B cell (primary cell): Measurements from ENCODE around the gene RAD51B. TPM values are rescaled to one million over a fixed set of nuclear protein-coding genes. Genes with fewer than 3 reads are reported as not detected.
A peak's percentile ranks its signal among the peaks of the same experiment; 100 is the strongest.

Experiments used
- ATAC-seq: fragments of 200-7000 bp; cut with Tn5 transposase; one replicate; pipeline ENCODE4 v1.10.0; 2021; ENCODE audit warnings: low read depth, mild to moderate bottlenecking, moderate number of reproducible peaks, moderate library complexity
- CTCF ChIA-PET: fragments of 350-600 bp; sonication (Branson Sonifier 250); formaldehyde crosslinking; loops from one replicate; lab custom pipeline; 2021; ENCODE audit warnings: antibody characterized with exemption, inconsistent platforms; lab: Charles Lee
- POLR2A ChIA-PET: fragments of 350-600 bp; sonication (Branson Sonifier 250); formaldehyde crosslinking; loops from one replicate; lab custom pipeline; 2021; ENCODE audit warnings: antibody characterized with exemption; lab: Charles Lee
- DNase-seq: peaks from one replicate; pipeline ENCODE4 v3.0.0; 2013
- H2AFZ ChIP-seq: 2 replicates; pipeline ENCODE4 v1.6.1; 2012; ENCODE audit warnings: mild to moderate bottlenecking, low read depth, low read length; ENCODE audit not compliant: insufficient read depth, poor library complexity, severe bottlenecking
- H3K27ac ChIP-seq, 2 donors: 1 replicate in 1 of 2; 2 replicates in 1 of 2; pipeline ENCODE4 v1.5.1; 2012 to 2013; ENCODE audit warnings: low read length in 2 of 2, mild to moderate bottlenecking in 2 of 2, moderate library complexity in 1 of 2
- H3K27me3 ChIP-seq, 4 experiments: fragments of 200-600 bp in 1 of 4; sonication (generic) in 1 of 4; replicated peaks in 1 of 4; 1 replicate in 2 of 4; 2 replicates in 2 of 4; pipeline versions ENCODE4 v1.6.1 to v1.7.0; 2013 to 2016; ENCODE audit warnings: low read length in 3 of 4, mild to moderate bottlenecking in 2 of 4, mixed read lengths in 1 of 4, moderate library complexity in 1 of 4; ENCODE audit not compliant: insufficient read depth in 4 of 4, control insufficient read depth in 3 of 4; ENCODE audit errors: control extremely low read depth in 1 of 4
- H3K36me3 ChIP-seq, 2 experiments: replicated peaks in 1 of 2; 1 replicate in 1 of 2; 2 replicates in 1 of 2; pipeline versions ENCODE4 v1.6.1 to v1.7.1; 2013; ENCODE audit warnings: low read length in 1 of 2; ENCODE audit not compliant: insufficient read depth in 2 of 2, control insufficient read depth in 1 of 2; ENCODE audit errors: control extremely low read depth in 1 of 2, extremely low read depth in 1 of 2
- H3K4me1 ChIP-seq, 2 donors: fragments of 200-600 bp in 1 of 2; sonication (generic) in 1 of 2; 1 replicate in 1 of 2; 2 replicates in 1 of 2; pipeline versions ENCODE4 v1.5.1 to v1.6.1; 2013 to 2017; ENCODE audit warnings: low read length in 2 of 2; ENCODE audit not compliant: control insufficient read depth in 2 of 2, insufficient read depth in 2 of 2
- H3K4me2 ChIP-seq: replicated peaks from 2 replicates; pipeline ENCODE3; 2012; ENCODE audit warnings: mild to moderate bottlenecking, low read depth, low read length; ENCODE audit not compliant: poor library complexity, severe bottlenecking
- H3K4me3 ChIP-seq, 5 experiments: fragments of 200-600 bp in 1 of 5; sonication (generic) in 1 of 5; 1 replicate in 3 of 5; 2 replicates in 2 of 5; pipeline versions ENCODE4 v1.5.1 to v1.7.0; 2011 to 2016; ENCODE audit warnings: low read length in 4 of 5, mild to moderate bottlenecking in 4 of 5, low read depth in 2 of 5, control low read depth in 1 of 5, moderate library complexity in 1 of 5; ENCODE audit not compliant: insufficient read depth in 1 of 5; ENCODE audit errors: control extremely low read depth in 1 of 5, extremely low read depth in 1 of 5
- H3K79me2 ChIP-seq: fragments of 200-600 bp; sonication (generic); one replicate; pipeline ENCODE4 v1.6.0; 2016; ENCODE audit warnings: low read length; ENCODE audit not compliant: control insufficient read depth, insufficient read depth
- H3K9ac ChIP-seq: fragments of 200-600 bp; sonication (generic); 2 replicates; pipeline ENCODE4 v1.6.1; 2017; ENCODE audit warnings: mild to moderate bottlenecking, low read length, moderate library complexity
- H3K9me3 ChIP-seq, 3 donors: one replicate each; pipeline versions ENCODE4 v1.6.1 to v1.7.1; 2013; ENCODE audit warnings: low read length in 2 of 3; ENCODE audit not compliant: control insufficient read depth in 2 of 3, insufficient read depth in 1 of 3; ENCODE audit errors: control extremely low read depth in 1 of 3
- H4K20me1 ChIP-seq: 2 replicates; pipeline ENCODE4 v1.6.0; 2012; ENCODE audit warnings: mild to moderate bottlenecking, low read length; ENCODE audit not compliant: insufficient read depth, control insufficient read depth, poor library complexity, severe bottlenecking
- H3K27ac Mint-ChIP-seq: one replicate; pipeline ENCODE4 v1.8.0; 2021; ENCODE audit warnings: mixed read lengths
- H3K27me3 Mint-ChIP-seq: one replicate; pipeline ENCODE4 v1.8.0; 2021; ENCODE audit warnings: mixed read lengths
- H3K4me1 Mint-ChIP-seq: one replicate; pipeline ENCODE4 v1.8.0; 2021; ENCODE audit warnings: mixed read lengths
- H3K4me3 Mint-ChIP-seq: one replicate; pipeline ENCODE4 v1.8.0; 2021; ENCODE audit warnings: mixed read lengths
- H3K9me3 Mint-ChIP-seq: one replicate; pipeline ENCODE4 v1.8.0; 2022; ENCODE audit warnings: mixed read lengths; ENCODE audit not compliant: insufficient read depth
- CTCF ChIP-seq: fragments of 200-600 bp; IDR thresholded peaks from one replicate; pipeline ENCODE4 v1.8.0; 2022; ENCODE audit warnings: antibody characterized with exemption, mild to moderate bottlenecking
- EZH2 ChIP-seq: IDR thresholded peaks from 2 replicates; pipeline ENCODE4 v1.6.1; 2012; ENCODE audit warnings: borderline replicate concordance, low read depth, mild to moderate bottlenecking, moderate library complexity, low read length; ENCODE audit not compliant: insufficient read depth, poor library complexity, severe bottlenecking
- WGBS: methylation state at CpG from one replicate; pipeline ENCODE4 v1.1.5; 2013; ENCODE audit warnings: missing lambda C conversion rate; ENCODE audit not compliant: insufficient coverage; 5-methylcytosine and 5-hydroxymethylcytosine counted together
- intact Hi-C: fragments of 100-400 bp; cut with micrococcal nuclease; formaldehyde crosslinking; loops from one replicate; pipeline ENCODE4 v1.10.0; 2022
- polyA plus RNA-seq: library from polyadenylated mRNA; depleted of rRNA; stranded (reverse); fragments of >200 nt; gene quantifications from 2 replicates; pipeline ENCODE4 v1.2.3, GENCODE V29; 2012
- total RNA-seq, 2 donors: library from RNA; stranded (reverse); fragments of 120-200 nt in 1 of 2; gene quantifications; 1 replicate in 1 of 2; 2 replicates in 1 of 2; pipeline versions ENCODE4 v1.2.3 to v1.2.4, GENCODE V29; 2013 to 2022

Gene RAD51B
- total and polyA plus RNA-seq, 2 donors (not counting 1 experiment from before 2014, with no cell fraction given), result 6.5 to 60.6 TPM

GRCh38 chr14:68740788-68741476 is 921.4 kb downstream of the RAD51B start:
- Histone ChIP-seq H3K27me3 (no peaks in the 10 kb centered on the region), H3K79me2 (peaks cover 12% of the 10 kb centered on the region), H3K4me1 (peaks cover 34 to 52% of the 10 kb centered on the region in 2 donors), H3K36me3 (no peaks in the 10 kb centered on the region), H3K4me2 (peak overlapping the region; percentile 33), H3K4me3 (no peak overlapping the region), H3K9ac (no peak overlapping the region), H3K9me3 (peaks cover 0 to 3% (median 0%) of the 10 kb centered on the region in 3 donors), H2AFZ (no peak overlapping the region), H3K27ac (peak overlapping the region; percentile 2 to 42), H4K20me1 (no peaks in the 10 kb centered on the region)
- H3K4me1 Mint-ChIP-seq, result peaks cover 63% of the 10 kb centered on the region
- ATAC-seq (no peak), DNase-seq (no peak)
- peak overlapping the region; percentile 66 for H3K27ac Mint-ChIP-seq
- intact Hi-C loops, result loop anchor here (1.0 to 5.0 kb wide), 2 partner anchors 75 to 334 kb away; no protein-coding TSS in a partner anchor
- ChIA-PET POLR2A (interaction anchor here (0.9 kb wide), 1 partner anchor 58 kb away, joined by 3 read pairs; no protein-coding TSS in a partner anchor), CTCF (interaction anchor here (0.8 kb wide), 1 partner anchor 9 kb away, joined by 3 read pairs; no protein-coding TSS in a partner anchor)
- TF ChIP-seq EZH2, result no peak
- no peak for TF ChIP-seq CTCF
- H3K9me3 Mint-ChIP-seq, result no peaks in the 10 kb centered on the region
- H3K4me3 Mint-ChIP-seq, result peak overlapping the region; percentile 12
- no peaks in the 10 kb centered on the region for H3K27me3 Mint-ChIP-seq
- 88% methylated on average over 4 of the region's 4 CpGs for WGBS

GRCh38 chr14:68741477-68741791 is 921.9 kb downstream of the RAD51B start:
- peak overlapping the region; percentile 2 to 42 for H3K27ac ChIP-seq
- no peak overlapping the region for H2AFZ ChIP-seq
- Mint-ChIP-seq H3K9me3 (no peaks in the 10 kb centered on the region), H3K4me3 (no peak overlapping the region), H3K27ac (peak overlapping the region; percentile 66), H3K4me1 (peaks cover 58% of the 10 kb centered on the region), H3K27me3 (no peaks in the 10 kb centered on the region)
- peak overlapping the region; percentile 33 for H3K4me2 ChIP-seq
- H3K79me2 ChIP-seq, result peaks cover 12% of the 10 kb centered on the region
- no peak overlapping the region for H3K9ac ChIP-seq
- ChIA-PET POLR2A (interaction anchor here (0.9 kb wide), 1 partner anchor 59 kb away, joined by 3 read pairs; no protein-coding TSS in a partner anchor), CTCF (interaction anchor here (0.7 kb wide), 1 partner anchor 9 kb away, joined by 3 read pairs; no protein-coding TSS in a partner anchor)
- H3K27me3 ChIP-seq, result no peaks in the 10 kb centered on the region
- H3K4me1 ChIP-seq, result peaks cover 34 to 52% of the 10 kb centered on the region in 2 donors
- H3K9me3 ChIP-seq, result peaks cover 0 to 3% (median 0%) of the 10 kb centered on the region in 3 donors
- peak; percentile 29 for DNase-seq
- ATAC-seq, result no peak
- H3K4me3 ChIP-seq, result no peak overlapping the region
- TF ChIP-seq CTCF (no peak), EZH2 (no peak)
- H4K20me1 ChIP-seq, result no peaks in the 10 kb centered on the region
- intact Hi-C loops, result loop anchor here (1.0 to 5.0 kb wide), 2 partner anchors 75 to 334 kb away; no protein-coding TSS in a partner anchor
- H3K36me3 ChIP-seq, result no peaks in the 10 kb centered on the region
